Sigmoid colon (tissue), 4 donors: ENCODE measurements around the gene ADGRE2.

Experiments used
- POLR2A ChIP-seq, 2 donors: fragments of 450-650 bp; IDR thresholded peaks; one replicate each; pipeline ENCODE4 v1.6.1; 2016; ENCODE audit warnings: antibody characterized with exemption in 2 of 2, mild to moderate bottlenecking in 2 of 2, moderate library complexity in 2 of 2
- POLR2AphosphoS5 ChIP-seq, 4 donors: sonication (generic); formaldehyde crosslinking; IDR thresholded peaks; one replicate each; pipeline ENCODE4 v1.6.1; 2017; ENCODE audit warnings: antibody characterized with exemption in 4 of 4
- TF ChIP-seq, protein P1 (sequence below), 4 experiments: fragments of 450-650 bp in 3 of 4; fragments of 200-600 bp in 1 of 4; IDR thresholded peaks; one replicate each; pipeline ENCODE4 v1.5.1; 2016 to 2019; ENCODE audit warnings: antibody characterized with exemption in 4 of 4, mild to moderate bottlenecking in 3 of 4, moderate library complexity in 2 of 4

DNA sequence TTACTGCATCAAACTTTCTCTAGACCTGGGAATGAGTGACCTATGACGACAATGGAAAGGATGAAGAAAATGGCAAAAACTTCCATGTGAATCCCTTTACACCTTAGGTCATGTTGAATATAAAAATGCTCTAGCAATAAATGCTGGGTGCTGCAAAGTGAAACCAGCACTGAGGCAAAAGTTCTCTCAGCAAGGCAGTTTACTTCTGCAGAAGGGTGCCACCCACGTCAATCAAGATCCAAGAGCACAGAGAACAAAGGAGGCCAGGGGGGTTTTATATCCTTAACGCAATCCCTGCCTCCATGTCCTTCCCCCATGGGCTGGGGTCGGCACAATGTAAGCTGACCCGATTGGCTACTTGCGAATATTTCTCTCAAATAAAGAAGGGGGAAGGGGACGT, 49.8 kb downstream of the ADGRE2 start:
- TF ChIP-seq, protein P1, sequence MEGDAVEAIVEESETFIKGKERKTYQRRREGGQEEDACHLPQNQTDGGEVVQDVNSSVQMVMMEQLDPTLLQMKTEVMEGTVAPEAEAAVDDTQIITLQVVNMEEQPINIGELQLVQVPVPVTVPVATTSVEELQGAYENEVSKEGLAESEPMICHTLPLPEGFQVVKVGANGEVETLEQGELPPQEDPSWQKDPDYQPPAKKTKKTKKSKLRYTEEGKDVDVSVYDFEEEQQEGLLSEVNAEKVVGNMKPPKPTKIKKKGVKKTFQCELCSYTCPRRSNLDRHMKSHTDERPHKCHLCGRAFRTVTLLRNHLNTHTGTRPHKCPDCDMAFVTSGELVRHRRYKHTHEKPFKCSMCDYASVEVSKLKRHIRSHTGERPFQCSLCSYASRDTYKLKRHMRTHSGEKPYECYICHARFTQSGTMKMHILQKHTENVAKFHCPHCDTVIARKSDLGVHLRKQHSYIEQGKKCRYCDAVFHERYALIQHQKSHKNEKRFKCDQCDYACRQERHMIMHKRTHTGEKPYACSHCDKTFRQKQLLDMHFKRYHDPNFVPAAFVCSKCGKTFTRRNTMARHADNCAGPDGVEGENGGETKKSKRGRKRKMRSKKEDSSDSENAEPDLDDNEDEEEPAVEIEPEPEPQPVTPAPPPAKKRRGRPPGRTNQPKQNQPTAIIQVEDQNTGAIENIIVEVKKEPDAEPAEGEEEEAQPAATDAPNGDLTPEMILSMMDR (IDR thresholded peaks at IDR 0.05): no peak
- no peak for TF ChIP-seq POLR2AphosphoS5 (IDR thresholded peaks at IDR 0.05)
- no peak for TF ChIP-seq POLR2A (IDR thresholded peaks at IDR 0.05)
